SU-DHL-6 (cell line): ENCODE measurements around the gene BRPF3.

Experiments
- H2AFZ ChIP-seq: fragments of 200-600 bp; sonication (generic); 2 replicates; pipeline ENCODE4 v1.6.1; 2014; ENCODE audit warnings: low read depth, mild to moderate bottlenecking, moderate library complexity, mixed read lengths, antibody characterized with exemption, low read length; ENCODE audit not compliant: severe bottlenecking
- H3F3A ChIP-seq: fragments of 200-600 bp; shearing (Covaris generic); 2 replicates; pipeline ENCODE4 v1.6.0; 2016; ENCODE audit warnings: antibody characterized with exemption, mild to moderate bottlenecking; ENCODE audit not compliant: insufficient read depth
- H3K27ac ChIP-seq: fragments of 200-600 bp; sonication (generic); 2 replicates; pipeline ENCODE4 v1.5.1; 2016; ENCODE audit warnings: low read depth, mild to moderate bottlenecking, low read length, moderate library complexity, mixed read lengths
- H3K27me3 ChIP-seq: fragments of 200-600 bp; sonication (generic), shearing (Covaris generic); 2 replicates; pipeline ENCODE4 v1.6.0; 2014; ENCODE audit warnings: mild to moderate bottlenecking, low read length
- H3K36me3 ChIP-seq: fragments of 200-600 bp; sonication (generic); 2 replicates; pipeline ENCODE4 v1.6.1; 2014; ENCODE audit warnings: mild to moderate bottlenecking, low read length, mixed read lengths
- H3K4me2 ChIP-seq: fragments of 300-600, 200-600 bp; shearing (Covaris generic), sonication (generic); 2 replicates; pipeline ENCODE4 v1.6.0; 2014; ENCODE audit warnings: low read length, low read depth, mild to moderate bottlenecking; ENCODE audit not compliant: poor library complexity, severe bottlenecking
- H3K4me3 ChIP-seq: fragments of 200-600 bp; sonication (generic); 2 replicates; pipeline ENCODE4 v1.5.1; 2014; ENCODE audit warnings: antibody characterized with exemption, low read length, mild to moderate bottlenecking, mixed read lengths; ENCODE audit not compliant: insufficient read depth, poor library complexity, severe bottlenecking
- H3K79me2 ChIP-seq: fragments of 200-600 bp; sonication (generic); 2 replicates; pipeline ENCODE4 v1.6.1; 2014; ENCODE audit warnings: mild to moderate bottlenecking, low read length, moderate library complexity; ENCODE audit not compliant: insufficient read depth
- H3K9ac ChIP-seq: fragments of 200-600 bp; sonication (generic); 2 replicates; pipeline ENCODE4 v1.7.0; 2014; ENCODE audit warnings: mild to moderate bottlenecking, low read length
- H3K9me2 ChIP-seq: fragments of 200-600 bp; sonication (generic); replicated peaks from 2 replicates; pipeline ENCODE4 v1.6.1; 2014; ENCODE audit warnings: low read length; ENCODE audit not compliant: insufficient read depth
- H3K9me3 ChIP-seq: fragments of 200-600 bp; sonication (generic); 2 replicates; pipeline ENCODE4 v1.6.1; 2014; ENCODE audit warnings: low read length, mixed read lengths; ENCODE audit not compliant: insufficient read depth
- H4K20me1 ChIP-seq: fragments of 200-600 bp; sonication (generic); 2 replicates; pipeline ENCODE4 v1.6.1; 2014; ENCODE audit warnings: low read depth, mild to moderate bottlenecking, antibody characterized with exemption, low read length, moderate library complexity, mixed read lengths
- CTCF ChIP-seq: fragments of 200-600 bp; sonication (generic); IDR thresholded peaks from one replicate; pipeline ENCODE4 v1.5.1; 2017; ENCODE audit warnings: antibody characterized with exemption, mild to moderate bottlenecking, low read length, moderate library complexity; ENCODE audit not compliant: insufficient read depth, poor library complexity, severe bottlenecking
- EZH2phosphoT487 ChIP-seq: fragments of 200-600 bp; sonication (generic), shearing (Covaris generic); conservative IDR thresholded peaks from 2 replicates; pipeline ENCODE4 v1.6.1; 2018; ENCODE audit warnings: mild to moderate bottlenecking, antibody characterized with exemption, low read length, moderate library complexity, mixed read lengths

Gene BRPF3

GRCh38 chr6:36269834-36270705 is 73.5 kb downstream of the BRPF3 start, which contains the start of gene PNPLA1:
Gene PNPLA1 (plus strand): TSS chr6:36270060. CDS start chr6:36270460, 400 bp downstream.
- Histone ChIP-seq H3K4me2 (no peak within 1 kb of the TSS), H3K27me3 (no peaks in the 10 kb centered on the region), H4K20me1 (no peaks in the 10 kb centered on the region), H3K9me2 (no peaks in the 10 kb centered on the region), H3K4me3 (no peak within 1 kb of the TSS), H3K9me3 (no peaks in the 10 kb centered on the region), H3K27ac (no peak within 1 kb of the TSS), H3K79me2 (no peaks in the 10 kb centered on the region), H3F3A (no peaks in the 10 kb centered on the region), H3K36me3 (no peaks in the 10 kb centered on the region), H3K9ac (no peak within 1 kb of the TSS), H2AFZ (no peak within 1 kb of the TSS)
- TF ChIP-seq CTCF (no peak), EZH2phosphoT487 (no peak)

- no peak overlapping the region for H2AFZ ChIP-seq
- no peak for TF ChIP-seq CTCF
- TF ChIP-seq EZH2phosphoT487: no peak
These were observed 75.7 kb downstream of the BRPF3 start for GRCh38 chr6:36272234-36272633.

GRCh38 chr6:36273067-36273466 is 76.5 kb downstream of the BRPF3 start:
- H3K9me2 ChIP-seq: no peaks in the 10 kb centered on the region
- no peak overlapping the region for H2AFZ ChIP-seq
- no peaks in the 10 kb centered on the region for H4K20me1 ChIP-seq
- H3K36me3 ChIP-seq: no peaks in the 10 kb centered on the region
- TF ChIP-seq CTCF: no peak
- no peak for TF ChIP-seq EZH2phosphoT487
- no peak overlapping the region for H3K27ac ChIP-seq
- no peak overlapping the region for H3K4me2 ChIP-seq
- no peaks in the 10 kb centered on the region for H3K79me2 ChIP-seq
- H3K9me3 ChIP-seq: no peaks in the 10 kb centered on the region
- H3K4me3 ChIP-seq: no peak overlapping the region
- no peak overlapping the region for H3K9ac ChIP-seq
- H3F3A ChIP-seq: no peaks in the 10 kb centered on the region
- H3K27me3 ChIP-seq: no peaks in the 10 kb centered on the region

More at GRCh38 chr6:36272234-36272633, 75.7 kb downstream of the BRPF3 start:
- no peaks in the 10 kb centered on the region for H3K36me3 ChIP-seq
- H3K9me2 ChIP-seq: no peaks in the 10 kb centered on the region
- H3F3A ChIP-seq: no peaks in the 10 kb centered on the region
- no peaks in the 10 kb centered on the region for H3K27me3 ChIP-seq
- no peaks in the 10 kb centered on the region for H3K9me3 ChIP-seq
- no peaks in the 10 kb centered on the region for H4K20me1 ChIP-seq
- H3K27ac ChIP-seq: no peak overlapping the region
- no peak overlapping the region for H3K4me3 ChIP-seq
- H3K79me2 ChIP-seq: no peaks in the 10 kb centered on the region
- no peak overlapping the region for H3K9ac ChIP-seq
- no peak overlapping the region for H3K4me2 ChIP-seq
